HepG2 (cell line): ENCODE results near the gene PRMT5. TPM values are rescaled to one million over a fixed set of nuclear protein-coding genes. Genes with fewer than 3 reads are reported as not detected.

ENCODE experiments used
- BHLHE40 ChIP-seq: IDR thresholded peaks from 2 replicates; pipeline ENCODE4 v1.6.1; 2011; ENCODE audit warnings: low read length, improper control_type of control experiment
- EZH2 ChIP-seq: conservative IDR thresholded peaks from 2 replicates; pipeline ENCODE4 v1.6.1; 2012; ENCODE audit warnings: mild to moderate bottlenecking, low read depth, low read length, moderate library complexity
- HDAC1 ChIP-seq: sonication (generic); formaldehyde crosslinking; IDR thresholded peaks from 2 replicates; pipeline ENCODE4 v1.5.1; 2020; ENCODE audit warnings: mild to moderate bottlenecking, missing genetic modification reagents
- MXI1 ChIP-seq: IDR thresholded peaks from 3 replicates; pipeline ENCODE4 v1.6.1; 2012; ENCODE audit warnings: low read depth, low read length, inconsistent platforms, borderline replicate concordance
- RARA ChIP-seq: IDR thresholded peaks from 2 replicates; pipeline ENCODE4 v1.6.1; 2016; ENCODE audit warnings: missing genetic modification reagents, missing compliant biosample characterization
- TSC22D2 ChIP-seq: sonication (generic); formaldehyde crosslinking; IDR thresholded peaks from 2 replicates; pipeline ENCODE4 v1.5.1; 2020; ENCODE audit warnings: missing genetic modification reagents, mild to moderate bottlenecking, borderline replicate concordance
- ZC3H13 ChIP-seq: sonication (generic); formaldehyde crosslinking; IDR thresholded peaks from 2 replicates; pipeline ENCODE4 v1.8.1; 2023; ENCODE audit warnings: mild to moderate bottlenecking, missing genetic modification reagents, moderate library complexity
- ZNF335 ChIP-seq: sonication (generic); formaldehyde crosslinking; IDR thresholded peaks from 2 replicates; pipeline ENCODE4 v1.4.0; 2020; ENCODE audit warnings: missing genetic modification reagents
- ZNF841 ChIP-seq: sonication (generic); formaldehyde crosslinking; IDR thresholded peaks from 2 replicates; pipeline ENCODE4 v1.8.1; 2023; ENCODE audit warnings: missing genetic modification reagents, borderline replicate concordance
- polyA plus RNA-seq, 8 experiments: library from polyadenylated mRNA; depleted of rRNA in 3 of 8; stranded (reverse) in 7 of 8; unstranded in 1 of 8; fragments of >200 nt; fragmentation: Illumina TruSeq in 4 of 8; extraction: Trizol in 4 of 8; gene quantifications; 2 replicates each; pipeline versions ENCODE4 v1.2.1 to v1.2.3, GENCODE V29; 2011 to 2016; ENCODE audit warnings: low read depth in 4 of 8, missing spikeins in 1 of 8, mixed read lengths in 1 of 8; ENCODE audit not compliant: insufficient read depth in 1 of 8
- total RNA-seq, 5 experiments: library from RNA; depleted of rRNA; stranded (reverse); fragments of >200 nt; fragmentation: Illumina TruSeq; extraction: Trizol; gene quantifications; 2 replicates each; pipeline ENCODE4 v1.2.3, GENCODE V29; 2016; ENCODE audit warnings: low read depth in 1 of 5
- TF ChIP-seq, protein P1 (sequence below): IDR thresholded peaks from 2 replicates; pipeline ENCODE4 v1.4.0; 2020; ENCODE audit warnings: mild to moderate bottlenecking, missing genetic modification reagents
- TF ChIP-seq, protein P2 (sequence below): sonication (generic); formaldehyde crosslinking; IDR thresholded peaks from 2 replicates; pipeline ENCODE4 v1.9.0; 2022; ENCODE audit warnings: low read depth, missing genetic modification reagents
- TF ChIP-seq, protein P3 (sequence below): sonication (generic); formaldehyde crosslinking; IDR thresholded peaks from 2 replicates; pipeline ENCODE4 v1.8.0; 2022; ENCODE audit warnings: missing genetic modification reagents, mild to moderate bottlenecking, inconsistent platforms, borderline replicate concordance
- TF ChIP-seq, protein P4 (sequence below): sonication (generic); formaldehyde crosslinking; IDR thresholded peaks from 2 replicates; pipeline ENCODE4 v1.5.0; 2020; ENCODE audit warnings: mild to moderate bottlenecking, missing genetic modification reagents
- TF ChIP-seq, protein P5 (sequence below): sonication (generic); formaldehyde crosslinking; IDR thresholded peaks from 2 replicates; pipeline ENCODE4 v1.5.1; 2020; ENCODE audit warnings: mild to moderate bottlenecking, missing genetic modification reagents

Gene PRMT5
- total and polyA plus RNA-seq, 2 of the 13 experiments (the other 11 are each of a cell fraction or from before 2014, with no cell fraction given), result 210 to 354 TPM

DNA sequence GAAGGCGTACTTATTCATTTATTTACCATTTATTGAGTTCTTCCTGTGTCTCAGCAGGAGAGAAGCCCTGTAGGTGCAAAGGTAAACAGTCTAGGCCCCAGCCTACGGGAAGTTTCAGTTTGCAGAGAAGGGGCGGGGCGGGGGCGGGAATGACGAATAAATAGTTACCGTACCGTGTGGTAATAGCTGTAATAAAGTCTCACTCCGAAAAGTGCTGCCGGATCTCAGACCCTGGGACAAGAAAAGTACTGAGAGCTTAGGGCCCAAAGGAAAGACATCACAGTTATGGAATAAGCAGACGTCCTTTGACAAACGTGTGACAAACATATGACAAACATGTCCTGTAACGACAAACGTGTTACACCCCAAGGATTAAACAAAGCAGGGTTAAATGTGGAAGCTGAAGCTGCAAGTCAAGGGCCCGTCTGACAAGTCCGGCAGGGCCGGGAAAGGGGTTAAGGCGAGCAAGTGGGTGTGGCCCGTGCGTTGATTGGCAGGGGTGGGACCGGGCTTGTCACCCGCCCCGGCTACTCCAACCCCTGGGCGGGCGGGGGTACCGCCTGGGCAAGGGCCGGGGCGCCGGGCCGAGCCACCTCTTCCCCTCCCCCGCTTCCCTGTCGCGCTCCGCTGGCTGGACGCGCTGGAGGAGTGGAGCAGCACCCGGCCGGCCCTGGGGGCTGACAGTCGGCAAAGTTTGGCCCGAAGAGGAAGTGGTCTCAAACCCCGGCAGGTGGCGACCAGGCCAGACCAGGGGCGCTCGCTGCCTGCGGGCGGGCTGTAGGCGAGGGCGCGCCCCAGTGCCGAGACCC, 57.7 kb downstream of the PRMT5 start, which contains the start of gene LRP10 (continued):
- TF ChIP-seq, protein P1, sequence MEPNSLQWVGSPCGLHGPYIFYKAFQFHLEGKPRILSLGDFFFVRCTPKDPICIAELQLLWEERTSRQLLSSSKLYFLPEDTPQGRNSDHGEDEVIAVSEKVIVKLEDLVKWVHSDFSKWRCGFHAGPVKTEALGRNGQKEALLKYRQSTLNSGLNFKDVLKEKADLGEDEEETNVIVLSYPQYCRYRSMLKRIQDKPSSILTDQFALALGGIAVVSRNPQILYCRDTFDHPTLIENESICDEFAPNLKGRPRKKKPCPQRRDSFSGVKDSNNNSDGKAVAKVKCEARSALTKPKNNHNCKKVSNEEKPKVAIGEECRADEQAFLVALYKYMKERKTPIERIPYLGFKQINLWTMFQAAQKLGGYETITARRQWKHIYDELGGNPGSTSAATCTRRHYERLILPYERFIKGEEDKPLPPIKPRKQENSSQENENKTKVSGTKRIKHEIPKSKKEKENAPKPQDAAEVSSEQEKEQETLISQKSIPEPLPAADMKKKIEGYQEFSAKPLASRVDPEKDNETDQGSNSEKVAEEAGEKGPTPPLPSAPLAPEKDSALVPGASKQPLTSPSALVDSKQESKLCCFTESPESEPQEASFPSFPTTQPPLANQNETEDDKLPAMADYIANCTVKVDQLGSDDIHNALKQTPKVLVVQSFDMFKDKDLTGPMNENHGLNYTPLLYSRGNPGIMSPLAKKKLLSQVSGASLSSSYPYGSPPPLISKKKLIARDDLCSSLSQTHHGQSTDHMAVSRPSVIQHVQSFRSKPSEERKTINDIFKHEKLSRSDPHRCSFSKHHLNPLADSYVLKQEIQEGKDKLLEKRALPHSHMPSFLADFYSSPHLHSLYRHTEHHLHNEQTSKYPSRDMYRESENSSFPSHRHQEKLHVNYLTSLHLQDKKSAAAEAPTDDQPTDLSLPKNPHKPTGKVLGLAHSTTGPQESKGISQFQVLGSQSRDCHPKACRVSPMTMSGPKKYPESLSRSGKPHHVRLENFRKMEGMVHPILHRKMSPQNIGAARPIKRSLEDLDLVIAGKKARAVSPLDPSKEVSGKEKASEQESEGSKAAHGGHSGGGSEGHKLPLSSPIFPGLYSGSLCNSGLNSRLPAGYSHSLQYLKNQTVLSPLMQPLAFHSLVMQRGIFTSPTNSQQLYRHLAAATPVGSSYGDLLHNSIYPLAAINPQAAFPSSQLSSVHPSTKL (CRISPR knock-in tag), result peak; percentile 89
- TF ChIP-seq, protein P2, sequence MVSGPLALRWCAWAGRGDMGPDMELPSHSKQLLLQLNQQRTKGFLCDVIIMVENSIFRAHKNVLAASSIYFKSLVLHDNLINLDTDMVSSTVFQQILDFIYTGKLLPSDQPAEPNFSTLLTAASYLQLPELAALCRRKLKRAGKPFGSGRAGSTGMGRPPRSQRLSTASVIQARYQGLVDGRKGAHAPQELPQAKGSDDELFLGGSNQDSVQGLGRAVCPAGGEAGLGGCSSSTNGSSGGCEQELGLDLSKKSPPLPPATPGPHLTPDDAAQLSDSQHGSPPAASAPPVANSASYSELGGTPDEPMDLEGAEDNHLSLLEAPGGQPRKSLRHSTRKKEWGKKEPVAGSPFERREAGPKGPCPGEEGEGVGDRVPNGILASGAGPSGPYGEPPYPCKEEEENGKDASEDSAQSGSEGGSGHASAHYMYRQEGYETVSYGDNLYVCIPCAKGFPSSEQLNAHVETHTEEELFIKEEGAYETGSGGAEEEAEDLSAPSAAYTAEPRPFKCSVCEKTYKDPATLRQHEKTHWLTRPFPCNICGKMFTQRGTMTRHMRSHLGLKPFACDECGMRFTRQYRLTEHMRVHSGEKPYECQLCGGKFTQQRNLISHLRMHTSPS, result peak; percentile 86; the same call in 1 of the 2 replicates
- TF ChIP-seq, protein P3, sequence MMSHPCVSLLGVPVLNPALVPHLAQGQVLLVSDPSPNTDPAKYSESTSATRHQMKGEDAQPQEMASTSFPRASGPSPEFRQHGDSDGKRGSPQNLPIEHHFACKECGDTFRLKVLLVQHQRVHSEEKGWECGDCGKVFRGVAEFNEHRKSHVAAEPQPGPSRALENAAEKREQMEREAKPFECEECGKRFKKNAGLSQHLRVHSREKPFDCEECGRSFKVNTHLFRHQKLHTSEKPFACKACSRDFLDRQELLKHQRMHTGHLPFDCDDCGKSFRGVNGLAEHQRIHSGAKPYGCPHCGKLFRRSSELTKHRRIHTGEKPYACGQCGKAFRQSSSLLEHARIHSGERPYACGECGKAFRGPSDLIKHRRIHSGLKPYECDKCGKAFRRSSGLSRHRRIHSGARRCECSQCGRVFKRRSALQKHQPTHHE (CRISPR knock-in tag), result peak; percentile 99
- TF ChIP-seq EZH2 (no peak), MXI1 (peak; percentile 73; the same call in 1 of the 3 replicates), ZC3H13 (peak; percentile 91; the same call in 1 of the 2 replicates), HDAC1 (CRISPR knock-in tag) (peak; percentile 97), TSC22D2 (CRISPR knock-in tag) (peak; percentile 69; the same call in 1 of the 2 replicates), RARA (CRISPR knock-in tag) (peak; percentile 89), ZNF335 (CRISPR knock-in tag) (peak; percentile 94), ZNF841 (CRISPR knock-in tag) (no peak), BHLHE40 (peak; percentile 42; the same call in 1 of the 2 replicates)
- TF ChIP-seq, protein P4, sequence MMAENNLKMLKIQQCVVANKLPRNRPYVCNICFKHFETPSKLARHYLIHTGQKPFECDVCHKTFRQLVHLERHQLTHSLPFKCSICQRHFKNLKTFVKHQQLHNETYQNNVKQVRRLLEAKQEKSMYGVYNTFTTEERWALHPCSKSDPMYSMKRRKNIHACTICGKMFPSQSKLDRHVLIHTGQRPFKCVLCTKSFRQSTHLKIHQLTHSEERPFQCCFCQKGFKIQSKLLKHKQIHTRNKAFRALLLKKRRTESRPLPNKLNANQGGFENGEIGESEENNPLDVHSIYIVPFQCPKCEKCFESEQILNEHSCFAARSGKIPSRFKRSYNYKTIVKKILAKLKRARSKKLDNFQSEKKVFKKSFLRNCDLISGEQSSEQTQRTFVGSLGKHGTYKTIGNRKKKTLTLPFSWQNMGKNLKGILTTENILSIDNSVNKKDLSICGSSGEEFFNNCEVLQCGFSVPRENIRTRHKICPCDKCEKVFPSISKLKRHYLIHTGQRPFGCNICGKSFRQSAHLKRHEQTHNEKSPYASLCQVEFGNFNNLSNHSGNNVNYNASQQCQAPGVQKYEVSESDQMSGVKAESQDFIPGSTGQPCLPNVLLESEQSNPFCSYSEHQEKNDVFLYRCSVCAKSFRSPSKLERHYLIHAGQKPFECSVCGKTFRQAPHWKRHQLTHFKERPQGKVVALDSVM (CRISPR knock-in tag), result peak; percentile 65
- TF ChIP-seq, protein P5, sequence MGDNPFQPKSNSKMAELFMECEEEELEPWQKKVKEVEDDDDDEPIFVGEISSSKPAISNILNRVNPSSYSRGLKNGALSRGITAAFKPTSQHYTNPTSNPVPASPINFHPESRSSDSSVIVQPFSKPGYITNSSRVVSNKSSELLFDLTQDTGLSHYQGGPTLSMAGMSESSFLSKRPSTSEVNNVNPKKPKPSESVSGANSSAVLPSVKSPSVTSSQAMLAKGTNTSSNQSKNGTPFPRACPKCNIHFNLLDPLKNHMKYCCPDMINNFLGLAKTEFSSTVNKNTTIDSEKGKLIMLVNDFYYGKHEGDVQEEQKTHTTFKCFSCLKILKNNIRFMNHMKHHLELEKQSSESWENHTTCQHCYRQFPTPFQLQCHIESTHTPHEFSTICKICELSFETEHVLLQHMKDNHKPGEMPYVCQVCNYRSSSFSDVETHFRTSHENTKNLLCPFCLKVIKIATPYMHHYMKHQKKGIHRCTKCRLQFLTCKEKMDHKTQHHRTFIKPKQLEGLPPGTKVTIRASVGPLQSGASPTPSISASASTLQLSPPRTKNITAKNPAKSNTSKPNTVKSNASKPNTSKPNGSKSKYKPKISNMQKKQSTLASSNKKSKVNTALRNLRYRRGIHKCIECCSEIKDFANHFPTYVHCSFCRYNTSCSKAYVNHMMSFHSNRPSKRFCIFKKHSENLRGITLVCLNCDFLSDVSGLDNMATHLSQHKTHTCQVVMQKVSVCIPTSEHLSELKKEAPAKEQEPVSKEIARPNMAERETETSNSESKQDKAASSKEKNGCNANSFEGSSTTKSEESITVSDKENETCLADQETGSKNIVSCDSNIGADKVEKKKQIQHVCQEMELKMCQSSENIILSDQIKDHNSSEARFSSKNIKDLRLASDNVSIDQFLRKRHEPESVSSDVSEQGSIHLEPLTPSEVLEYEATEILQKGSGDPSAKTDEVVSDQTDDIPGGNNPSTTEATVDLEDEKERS (CRISPR knock-in tag), result peak; percentile 95
